Mesenteric fat pad (tissue), 1 donor: Measurements from ENCODE around the gene LMF2. TPM values are rescaled to one million over a fixed set of nuclear protein-coding genes. Genes with fewer than 3 reads are reported as not detected.

ENCODE experiments used
- DNase-seq: peaks from one replicate; pipeline ENCODE4 v3.0.0-alpha.2; 2020; ENCODE audit warnings: low spot score
- total RNA-seq: library from RNA; stranded (reverse); fragmentation: NEBNext Ultra II Directional; extraction: Animal tissue kit (Norgen Biotek cat#: 25700); gene quantifications from one replicate; pipeline ENCODE4 v1.2.1, GENCODE V29; 2021
- donor health status: DM: yes; HTN: yes; CAD: no.

The LMF2 gene
- total RNA-seq, 1 donor from 2014 or later = 57.1 TPM

- no peak for DNase-seq
Measured at GRCh38 chr22:50465066-50465930, 42.2 kb downstream of the LMF2 start.

DNA sequence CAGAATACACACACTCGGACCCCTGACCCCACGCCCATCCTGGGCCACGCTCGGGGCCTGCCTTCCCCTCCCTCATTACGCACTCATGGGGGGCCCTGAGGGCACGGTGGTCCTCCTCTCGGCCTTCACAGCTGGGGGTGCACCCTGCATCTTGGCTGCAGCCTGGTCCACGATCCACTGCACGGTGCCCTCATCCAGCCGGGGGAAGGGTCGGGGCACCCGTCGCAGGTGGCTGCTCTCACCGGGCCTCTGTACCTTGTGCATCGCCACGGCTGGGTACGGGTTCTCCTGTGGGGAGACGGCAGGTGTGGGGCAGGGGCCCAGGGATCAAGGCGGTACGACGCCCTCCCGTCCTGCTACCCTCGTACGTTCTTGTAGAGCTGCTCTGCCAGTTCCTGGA lies 43.1 kb downstream of the LMF2 start:
- DNase-seq = no peak

GRCh38 chr22:50463188-50463900 lies 44.2 kb downstream of the LMF2 start:
- DNase-seq = no peak

GRCh38 chr22:50461979-50462540 lies 45.4 kb downstream of the LMF2 start:
- no peak for DNase-seq

DNA sequence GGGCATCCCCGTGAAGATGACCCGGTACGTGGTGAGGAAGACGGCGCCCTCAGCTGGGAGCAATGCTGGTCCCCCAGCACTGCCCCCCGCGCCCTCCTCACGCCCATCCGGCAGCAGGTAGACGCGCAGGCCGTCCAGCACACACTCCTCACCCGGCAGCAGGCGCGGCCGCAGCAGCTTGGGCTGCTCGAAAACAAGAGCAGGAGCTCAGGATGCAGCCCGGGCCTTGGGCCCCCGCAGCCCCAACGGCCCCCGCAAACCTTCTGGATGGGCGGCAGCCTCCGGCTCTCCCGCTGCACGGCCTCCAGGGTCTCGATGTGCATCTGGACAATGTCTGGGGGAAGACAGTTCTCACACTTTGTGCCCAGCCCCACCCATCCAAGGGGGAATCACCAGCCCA lies 46.0 kb downstream of the LMF2 start:
- no peak for DNase-seq

GRCh38 chr22:50460938-50461337 lies 46.6 kb downstream of the LMF2 start:
- no peak for DNase-seq

GRCh38 chr22:50459496-50460140 lies 47.9 kb downstream of the LMF2 start:
- DNase-seq = no peak

DNA sequence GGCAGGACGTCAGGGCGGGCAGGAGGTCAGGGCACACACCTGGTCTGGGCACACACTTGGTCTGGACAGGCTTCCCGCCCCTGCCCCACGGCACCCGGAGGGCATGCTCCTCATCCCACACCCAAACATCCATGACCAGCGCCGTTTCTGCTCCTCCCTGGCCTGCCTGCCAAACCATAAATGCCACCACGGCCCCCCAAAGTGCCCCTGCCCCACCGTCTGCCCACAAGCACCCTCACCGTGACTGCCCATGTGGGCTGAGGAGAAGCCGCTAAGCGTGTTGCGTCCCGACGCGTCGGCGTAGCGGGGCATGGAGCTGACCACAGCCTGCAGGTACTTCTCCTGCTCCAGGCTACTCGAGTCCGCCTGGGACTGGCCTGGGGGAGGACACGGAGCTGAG lies 48.5 kb downstream of the LMF2 start:
- DNase-seq = no peak

DNA sequence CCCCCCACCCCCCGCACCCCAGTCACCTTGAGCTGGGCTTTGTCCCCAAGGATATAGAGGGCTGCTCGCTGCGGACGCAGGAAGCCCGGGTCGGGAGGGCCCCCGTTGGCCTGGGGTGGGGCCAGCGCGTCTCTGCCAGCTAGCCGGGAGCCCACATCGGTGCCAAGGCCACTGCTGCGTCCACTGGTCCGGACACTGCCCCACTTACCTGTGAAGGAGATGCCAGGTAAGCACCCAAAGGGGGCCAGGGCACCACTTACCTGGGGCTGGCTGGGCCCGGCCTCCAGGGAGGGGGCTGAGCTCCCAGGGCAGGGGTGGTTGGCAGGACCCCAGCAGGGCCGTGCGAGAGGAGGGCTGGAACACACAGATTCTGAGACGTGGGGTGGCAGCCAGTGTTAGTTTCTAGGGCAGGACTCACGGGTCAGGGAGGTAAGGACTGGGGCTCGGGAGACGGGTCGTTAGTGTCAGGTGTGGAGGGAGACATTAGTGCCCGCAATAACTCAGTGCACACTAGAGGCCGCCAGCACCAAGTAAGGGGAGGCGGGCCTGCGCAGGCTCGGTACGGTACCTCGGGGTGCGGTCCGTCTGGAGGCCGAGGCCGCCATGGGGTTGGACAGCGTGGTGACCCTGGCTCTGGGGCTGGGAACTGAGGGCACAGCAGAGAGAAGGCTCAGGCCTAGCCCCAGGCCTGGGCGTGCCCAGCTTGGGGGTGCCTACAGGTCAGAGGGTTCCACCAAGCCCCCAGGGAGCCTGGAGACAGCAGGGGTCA lies 50.9 kb downstream of the LMF2 start:
- no peak for DNase-seq

GRCh38 chr22:50456026-50456425 lies 51.5 kb downstream of the LMF2 start:
- no peak for DNase-seq

GRCh38 chr22:50455201-50455600 lies 52.3 kb downstream of the LMF2 start:
- DNase-seq = no peak

DNA sequence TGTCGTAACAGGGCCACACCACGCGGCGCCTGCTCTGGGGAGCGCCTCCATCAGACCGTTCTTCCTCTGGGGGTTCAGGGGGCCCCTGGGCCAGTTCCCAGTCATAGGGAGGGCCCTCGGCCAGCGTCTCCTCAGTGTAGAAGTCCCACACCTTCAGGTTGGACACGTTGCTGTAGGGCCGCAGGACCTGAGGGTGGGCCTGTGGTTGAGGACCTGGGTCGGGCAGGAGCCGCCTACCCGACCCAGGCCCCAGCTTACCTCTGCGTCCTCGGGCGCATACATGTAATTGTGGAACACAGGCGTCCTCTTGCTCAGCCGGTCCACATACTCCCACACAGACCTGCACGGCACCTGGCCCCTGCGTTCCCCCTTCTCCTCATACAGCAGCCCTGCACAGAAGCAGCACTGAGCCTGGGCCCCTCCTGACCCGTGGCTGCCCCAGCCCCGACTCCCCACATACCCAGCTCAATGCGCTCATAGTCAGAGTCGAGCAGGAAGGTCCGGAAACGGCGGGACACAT lies 52.9 kb downstream of the LMF2 start:
- DNase-seq = no peak

Other genes with a start within 250 kb of the LMF2 start
- gene MAPK12, start 246.0 kb downstream of the LMF2 start, total RNA-seq = 20.0 TPM
- gene MAPK11, start 237.3 kb downstream of the LMF2 start, total RNA-seq = 24.2 TPM
- 108 TPM for gene PLXNB2, start 200.1 kb downstream of the LMF2 start, total RNA-seq
- 2.2 TPM for gene DENND6B, start 180.7 kb downstream of the LMF2 start, total RNA-seq
- 45.3 TPM for gene PPP6R2, start 164.4 kb downstream of the LMF2 start, total RNA-seq
- 74.3 TPM for gene SBF1, start 32.7 kb downstream of the LMF2 start, total RNA-seq
- 0.42 TPM for gene ADM2, start 26.2 kb downstream of the LMF2 start, total RNA-seq
- gene MIOX, start 20.8 kb downstream of the LMF2 start, total RNA-seq = not detected
- 25.0 TPM for gene NCAPH2, start 522 bp upstream of the LMF2 start, total RNA-seq
- 9.6 TPM for gene SCO2, start 17.9 kb upstream of the LMF2 start, total RNA-seq
- gene TYMP, start 22.3 kb upstream of the LMF2 start, total RNA-seq = 165 TPM
- 0.10 TPM for gene KLHDC7B, start 38.2 kb upstream of the LMF2 start, total RNA-seq
- gene SYCE3, start 55.2 kb upstream of the LMF2 start, total RNA-seq = not detected
- gene CPT1B, start 70.7 kb upstream of the LMF2 start, total RNA-seq = 10.4 TPM
- gene CHKB, start 75.1 kb upstream of the LMF2 start, total RNA-seq = 47.6 TPM
- 0.58 TPM for gene MAPK8IP2, start 93.1 kb upstream of the LMF2 start, total RNA-seq
- gene ARSA, start 120.5 kb upstream of the LMF2 start, total RNA-seq = 50.4 TPM
- 95.7 TPM for gene SHANK3, start 165.1 kb upstream of the LMF2 start, total RNA-seq
- gene ACR, start 230.5 kb upstream of the LMF2 start, total RNA-seq = 4.5 TPM